ENCODE data around the gene GALNS. TPM values are rescaled to one million over a fixed set of nuclear protein-coding genes. Genes with fewer than 3 reads are reported as not detected.
"Not testable (repeated sequence)": the region's sequence is repeated elsewhere in the genome, so short reads cannot be mapped to it uniquely, and the experiment has no call there.

The GALNS gene
- polyA plus RNA-seq, 1 donor from 2014 or later, result 8.4 TPM

GRCh38 chr16:88833086-88833485, 23.7 kb downstream of the GALNS start:
- Mint-ChIP-seq H3K4me3 (no peak overlapping the region), H3K27me3 (peaks cover 2% of the 10 kb centered on the region), H3K9me3 (no peaks in the 10 kb centered on the region), H3K4me1 (no peaks in the 10 kb centered on the region), H3K27ac (no peak overlapping the region), H3K36me3 (no peaks in the 10 kb centered on the region)

- Mint-ChIP-seq H3K27ac (no peak overlapping the region), H3K4me1 (no peaks in the 10 kb centered on the region), H3K9me3 (no peaks in the 10 kb centered on the region), H3K36me3 (no peaks in the 10 kb centered on the region), H3K27me3 (peaks cover 2% of the 10 kb centered on the region), H3K4me3 (no peak overlapping the region)
Observed at GRCh38 chr16:88831838-88832237, 24.9 kb downstream of the GALNS start.

- Mint-ChIP-seq H3K4me3 (no peak overlapping the region), H3K27me3 (peaks cover 2% of the 10 kb centered on the region), H3K36me3 (no peaks in the 10 kb centered on the region), H3K27ac (peak overlapping the region in 1 of 3 donors; percentile 77), H3K4me1 (no peaks in the 10 kb centered on the region), H3K9me3 (no peaks in the 10 kb centered on the region)
Observed at GRCh38 chr16:88830783-88831182, 26.0 kb downstream of the GALNS start.

GRCh38 chr16:88830258-88830657, 26.5 kb downstream of the GALNS start:
- Mint-ChIP-seq H3K4me1 (no peaks in the 10 kb centered on the region), H3K27me3 (no peaks in the 10 kb centered on the region), H3K27ac (peak overlapping the region in 1 of 3 donors; percentile 77), H3K36me3 (no peaks in the 10 kb centered on the region), H3K4me3 (no peak overlapping the region), H3K9me3 (no peaks in the 10 kb centered on the region)

- no peak overlapping the region for H3K4me3 Mint-ChIP-seq
- H3K4me1 Mint-ChIP-seq, result no peaks in the 10 kb centered on the region
- H3K27me3 Mint-ChIP-seq, result no peaks in the 10 kb centered on the region
- H3K9me3 Mint-ChIP-seq, result no peaks in the 10 kb centered on the region
- H3K36me3 Mint-ChIP-seq, result no peaks in the 10 kb centered on the region
- no peak overlapping the region for H3K27ac Mint-ChIP-seq
Observed at GRCh38 chr16:88828711-88829110, 28.0 kb downstream of the GALNS start.

- H3K36me3 Mint-ChIP-seq, result no peaks in the 10 kb centered on the region
- no peaks in the 10 kb centered on the region for H3K4me1 Mint-ChIP-seq
- no peak overlapping the region for H3K27ac Mint-ChIP-seq
- no peaks in the 10 kb centered on the region for H3K9me3 Mint-ChIP-seq
- no peaks in the 10 kb centered on the region for H3K27me3 Mint-ChIP-seq
- H3K4me3 Mint-ChIP-seq, result no peak overlapping the region
Observed at GRCh38 chr16:88827727-88828126, 29.0 kb downstream of the GALNS start.

- no peaks in the 10 kb centered on the region for H3K9me3 Mint-ChIP-seq
- no peaks in the 10 kb centered on the region for H3K36me3 Mint-ChIP-seq
- H3K27me3 Mint-ChIP-seq, result no peaks in the 10 kb centered on the region
- H3K4me3 Mint-ChIP-seq, result no peak overlapping the region
- H3K27ac Mint-ChIP-seq, result no peak overlapping the region
- no peaks in the 10 kb centered on the region for H3K4me1 Mint-ChIP-seq
Observed at GRCh38 chr16:88826070-88826840, 30.5 kb downstream of the GALNS start.

GRCh38 chr16:88825146-88825545, 31.6 kb downstream of the GALNS start:
- Mint-ChIP-seq H3K9me3 (no peaks in the 10 kb centered on the region), H3K4me3 (no peak overlapping the region), H3K36me3 (no peaks in the 10 kb centered on the region), H3K27me3 (no peaks in the 10 kb centered on the region), H3K27ac (no peak overlapping the region), H3K4me1 (no peaks in the 10 kb centered on the region)

- Mint-ChIP-seq H3K4me3 (no peak overlapping the region), H3K27me3 (no peaks in the 10 kb centered on the region), H3K9me3 (no peaks in the 10 kb centered on the region), H3K36me3 (no peaks in the 10 kb centered on the region), H3K27ac (no peak overlapping the region), H3K4me1 (no peaks in the 10 kb centered on the region)
Observed at GRCh38 chr16:88824256-88825077, 32.3 kb downstream of the GALNS start.

- not testable (repeated sequence) for H3K4me1 Mint-ChIP-seq, H3K27ac Mint-ChIP-seq, H3K9me3 Mint-ChIP-seq, H3K4me3 Mint-ChIP-seq, H3K27me3 Mint-ChIP-seq, H3K36me3 Mint-ChIP-seq
Observed at GRCh38 chr16:88823646-88824045, 33.1 kb downstream of the GALNS start.

GRCh38 chr16:88822281-88823040, 34.3 kb downstream of the GALNS start:
- Mint-ChIP-seq H3K9me3 (no peaks in the 10 kb centered on the region), H3K4me1 (no peaks in the 10 kb centered on the region), H3K36me3 (no peaks in the 10 kb centered on the region), H3K27me3 (no peaks in the 10 kb centered on the region), H3K4me3 (no peak overlapping the region), H3K27ac (peak overlapping the region in 1 of 3 donors; percentile 76)

GRCh38 chr16:88821168-88821850, 35.4 kb downstream of the GALNS start:
- no peaks in the 10 kb centered on the region for H3K27me3 Mint-ChIP-seq
- no peak overlapping the region for H3K27ac Mint-ChIP-seq
- H3K4me3 Mint-ChIP-seq, result no peak overlapping the region
- no peaks in the 10 kb centered on the region for H3K4me1 Mint-ChIP-seq
- no peaks in the 10 kb centered on the region for H3K36me3 Mint-ChIP-seq
- H3K9me3 Mint-ChIP-seq, result no peaks in the 10 kb centered on the region

GRCh38 chr16:88820385-88821025, 36.2 kb downstream of the GALNS start:
- Mint-ChIP-seq H3K4me3 (no peak overlapping the region), H3K4me1 (no peaks in the 10 kb centered on the region), H3K9me3 (no peaks in the 10 kb centered on the region), H3K27ac (no peak overlapping the region), H3K27me3 (no peaks in the 10 kb centered on the region), H3K36me3 (no peaks in the 10 kb centered on the region)

GRCh38 chr16:88819126-88819525, 37.6 kb downstream of the GALNS start:
- no peaks in the 10 kb centered on the region for H3K4me1 Mint-ChIP-seq
- H3K27me3 Mint-ChIP-seq, result no peaks in the 10 kb centered on the region
- no peaks in the 10 kb centered on the region for H3K9me3 Mint-ChIP-seq
- H3K27ac Mint-ChIP-seq, result no peak overlapping the region
- no peak overlapping the region for H3K4me3 Mint-ChIP-seq
- no peaks in the 10 kb centered on the region for H3K36me3 Mint-ChIP-seq

Data from IgD-negative memory B cell (primary cell).